HCT116 (cell line): ENCODE measurements around the gene ZBTB20.

ENCODE experiments used
- EGR1 ChIP-seq: IDR thresholded peaks from 2 replicates; pipeline ENCODE4 v1.6.1; 2012; ENCODE audit warnings: low read depth
- EZH2 ChIP-seq: fragments of 200-600 bp; sonication (generic); IDR thresholded peaks from 2 replicates; pipeline ENCODE4 v1.6.1; 2017; ENCODE audit warnings: antibody characterized with exemption, mixed run types
- EZH2phosphoT487 ChIP-seq: fragments of 200-600 bp; IDR thresholded peaks from 2 replicates; pipeline ENCODE4 v1.6.1; 2018; ENCODE audit warnings: antibody characterized with exemption, borderline replicate concordance
- FOSL1 ChIP-seq: IDR thresholded peaks from 2 replicates; pipeline ENCODE4 v1.6.1; 2012; ENCODE audit warnings: low read depth
- JUND ChIP-seq: IDR thresholded peaks from 2 replicates; pipeline ENCODE4 v1.6.1; 2012
- POLR2A ChIP-seq: IDR thresholded peaks from 2 replicates; pipeline ENCODE4 v1.7.0; 2011; ENCODE audit warnings: borderline replicate concordance; ENCODE audit not compliant: insufficient read depth, insufficient read length; ENCODE audit errors: extremely low read depth
- POLR2AphosphoS5 ChIP-seq: IDR thresholded peaks from 2 replicates; pipeline ENCODE4 v1.6.1; 2011; ENCODE audit warnings: mild to moderate bottlenecking, low read depth, low read length, moderate library complexity
- SIN3A ChIP-seq: IDR thresholded peaks from 2 replicates; pipeline ENCODE4 v1.6.1; 2012; ENCODE audit warnings: low read depth
- YY1 ChIP-seq: IDR thresholded peaks from 2 replicates; pipeline ENCODE4 v1.6.1; 2011; ENCODE audit warnings: low read length, low read depth, moderate library complexity, mild to moderate bottlenecking; ENCODE audit not compliant: insufficient replicate concordance; ENCODE audit errors: extremely low read depth
- ZNF274 ChIP-seq: fragments of 200-500 bp; sonication (Bioruptor generic); IDR thresholded peaks from 2 replicates; pipeline ENCODE4 v1.6.1; 2014; ENCODE audit warnings: mild to moderate bottlenecking, low read depth, low read length, inconsistent platforms
- TF ChIP-seq, protein P1 (sequence below): IDR thresholded peaks from 2 replicates; pipeline ENCODE4 v1.6.1; 2012
- TF ChIP-seq, protein P2 (sequence below), 3 experiments: fragments of 200-600 bp in 1 of 3; sonication (generic) in 1 of 3; IDR thresholded peaks in 2 of 3; conservative IDR thresholded peaks in 1 of 3; 2 replicates each; pipeline ENCODE4 v1.5.1; 2012 to 2017; ENCODE audit warnings: low read depth in 2 of 3, low read length in 2 of 3, antibody characterized with exemption in 1 of 3, borderline replicate concordance in 1 of 3, control low read depth in 1 of 3, mild to moderate bottlenecking in 1 of 3, mixed read lengths in 1 of 3, mixed run types in 1 of 3, moderate library complexity in 1 of 3; ENCODE audit not compliant: insufficient read depth in 1 of 3
- TF ChIP-seq, protein P3 (sequence below): IDR thresholded peaks from 2 replicates; pipeline ENCODE4 v1.6.1; 2012; ENCODE audit warnings: low read depth
- TF ChIP-seq, protein P4 (sequence below): IDR thresholded peaks from 2 replicates; pipeline ENCODE4 v1.6.1; 2012

DNA sequence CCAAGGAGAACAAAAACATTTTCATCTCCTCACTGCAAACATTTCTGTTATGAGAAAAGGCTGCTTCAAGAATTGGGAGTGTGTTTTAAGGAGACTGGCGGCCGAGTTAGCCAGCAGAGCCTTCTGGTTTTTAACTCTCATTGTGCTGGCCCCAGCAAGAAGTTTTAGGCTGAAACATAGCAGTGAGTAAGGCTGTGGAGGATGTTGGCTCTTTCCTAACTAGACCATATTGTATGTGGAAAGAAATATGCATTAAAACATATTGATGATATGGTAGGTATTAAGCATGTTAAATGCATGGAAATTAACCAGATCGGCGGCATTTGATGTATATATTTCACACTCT is 762.6 kb downstream of the ZBTB20 start:
- TF ChIP-seq, protein P1, sequence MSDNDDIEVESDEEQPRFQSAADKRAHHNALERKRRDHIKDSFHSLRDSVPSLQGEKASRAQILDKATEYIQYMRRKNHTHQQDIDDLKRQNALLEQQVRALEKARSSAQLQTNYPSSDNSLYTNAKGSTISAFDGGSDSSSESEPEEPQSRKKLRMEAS: no peak
- TF ChIP-seq, protein P2, sequence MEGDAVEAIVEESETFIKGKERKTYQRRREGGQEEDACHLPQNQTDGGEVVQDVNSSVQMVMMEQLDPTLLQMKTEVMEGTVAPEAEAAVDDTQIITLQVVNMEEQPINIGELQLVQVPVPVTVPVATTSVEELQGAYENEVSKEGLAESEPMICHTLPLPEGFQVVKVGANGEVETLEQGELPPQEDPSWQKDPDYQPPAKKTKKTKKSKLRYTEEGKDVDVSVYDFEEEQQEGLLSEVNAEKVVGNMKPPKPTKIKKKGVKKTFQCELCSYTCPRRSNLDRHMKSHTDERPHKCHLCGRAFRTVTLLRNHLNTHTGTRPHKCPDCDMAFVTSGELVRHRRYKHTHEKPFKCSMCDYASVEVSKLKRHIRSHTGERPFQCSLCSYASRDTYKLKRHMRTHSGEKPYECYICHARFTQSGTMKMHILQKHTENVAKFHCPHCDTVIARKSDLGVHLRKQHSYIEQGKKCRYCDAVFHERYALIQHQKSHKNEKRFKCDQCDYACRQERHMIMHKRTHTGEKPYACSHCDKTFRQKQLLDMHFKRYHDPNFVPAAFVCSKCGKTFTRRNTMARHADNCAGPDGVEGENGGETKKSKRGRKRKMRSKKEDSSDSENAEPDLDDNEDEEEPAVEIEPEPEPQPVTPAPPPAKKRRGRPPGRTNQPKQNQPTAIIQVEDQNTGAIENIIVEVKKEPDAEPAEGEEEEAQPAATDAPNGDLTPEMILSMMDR (IDR thresholded peaks at IDR 0.05 in 2 of 3, conservative IDR thresholded peaks at IDR 0.05 in 1 of 3; ENCODE audit: borderline replicate concordance in 1 of 3, insufficient read depth in 1 of 3, low read depth in 2 of 3, low read length in 2 of 3): no peak
- TF ChIP-seq EZH2 (no peak), POLR2A (no peak), FOSL1 (no peak), EGR1 (no peak), SIN3A (no peak), YY1 (no peak), JUND (no peak), EZH2phosphoT487 (no peak), POLR2AphosphoS5 (no peak), ZNF274 (no peak)
- TF ChIP-seq, protein P3, sequence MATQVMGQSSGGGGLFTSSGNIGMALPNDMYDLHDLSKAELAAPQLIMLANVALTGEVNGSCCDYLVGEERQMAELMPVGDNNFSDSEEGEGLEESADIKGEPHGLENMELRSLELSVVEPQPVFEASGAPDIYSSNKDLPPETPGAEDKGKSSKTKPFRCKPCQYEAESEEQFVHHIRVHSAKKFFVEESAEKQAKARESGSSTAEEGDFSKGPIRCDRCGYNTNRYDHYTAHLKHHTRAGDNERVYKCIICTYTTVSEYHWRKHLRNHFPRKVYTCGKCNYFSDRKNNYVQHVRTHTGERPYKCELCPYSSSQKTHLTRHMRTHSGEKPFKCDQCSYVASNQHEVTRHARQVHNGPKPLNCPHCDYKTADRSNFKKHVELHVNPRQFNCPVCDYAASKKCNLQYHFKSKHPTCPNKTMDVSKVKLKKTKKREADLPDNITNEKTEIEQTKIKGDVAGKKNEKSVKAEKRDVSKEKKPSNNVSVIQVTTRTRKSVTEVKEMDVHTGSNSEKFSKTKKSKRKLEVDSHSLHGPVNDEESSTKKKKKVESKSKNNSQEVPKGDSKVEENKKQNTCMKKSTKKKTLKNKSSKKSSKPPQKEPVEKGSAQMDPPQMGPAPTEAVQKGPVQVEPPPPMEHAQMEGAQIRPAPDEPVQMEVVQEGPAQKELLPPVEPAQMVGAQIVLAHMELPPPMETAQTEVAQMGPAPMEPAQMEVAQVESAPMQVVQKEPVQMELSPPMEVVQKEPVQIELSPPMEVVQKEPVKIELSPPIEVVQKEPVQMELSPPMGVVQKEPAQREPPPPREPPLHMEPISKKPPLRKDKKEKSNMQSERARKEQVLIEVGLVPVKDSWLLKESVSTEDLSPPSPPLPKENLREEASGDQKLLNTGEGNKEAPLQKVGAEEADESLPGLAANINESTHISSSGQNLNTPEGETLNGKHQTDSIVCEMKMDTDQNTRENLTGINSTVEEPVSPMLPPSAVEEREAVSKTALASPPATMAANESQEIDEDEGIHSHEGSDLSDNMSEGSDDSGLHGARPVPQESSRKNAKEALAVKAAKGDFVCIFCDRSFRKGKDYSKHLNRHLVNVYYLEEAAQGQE: no peak
- TF ChIP-seq, protein P4, sequence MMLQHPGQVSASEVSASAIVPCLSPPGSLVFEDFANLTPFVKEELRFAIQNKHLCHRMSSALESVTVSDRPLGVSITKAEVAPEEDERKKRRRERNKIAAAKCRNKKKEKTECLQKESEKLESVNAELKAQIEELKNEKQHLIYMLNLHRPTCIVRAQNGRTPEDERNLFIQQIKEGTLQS: no peak
